DMS153 treated with DMSO at 0.1 percent for 48 hours (cell line): Measurements from ENCODE around the gene IL23R.

Experiments
- DNase-seq: peaks from one replicate; lab custom pipeline; 2025; ENCODE audit not compliant: unreplicated experiment; lab: John Stamatoyannopoulos, UW

The IL23R gene

DNA sequence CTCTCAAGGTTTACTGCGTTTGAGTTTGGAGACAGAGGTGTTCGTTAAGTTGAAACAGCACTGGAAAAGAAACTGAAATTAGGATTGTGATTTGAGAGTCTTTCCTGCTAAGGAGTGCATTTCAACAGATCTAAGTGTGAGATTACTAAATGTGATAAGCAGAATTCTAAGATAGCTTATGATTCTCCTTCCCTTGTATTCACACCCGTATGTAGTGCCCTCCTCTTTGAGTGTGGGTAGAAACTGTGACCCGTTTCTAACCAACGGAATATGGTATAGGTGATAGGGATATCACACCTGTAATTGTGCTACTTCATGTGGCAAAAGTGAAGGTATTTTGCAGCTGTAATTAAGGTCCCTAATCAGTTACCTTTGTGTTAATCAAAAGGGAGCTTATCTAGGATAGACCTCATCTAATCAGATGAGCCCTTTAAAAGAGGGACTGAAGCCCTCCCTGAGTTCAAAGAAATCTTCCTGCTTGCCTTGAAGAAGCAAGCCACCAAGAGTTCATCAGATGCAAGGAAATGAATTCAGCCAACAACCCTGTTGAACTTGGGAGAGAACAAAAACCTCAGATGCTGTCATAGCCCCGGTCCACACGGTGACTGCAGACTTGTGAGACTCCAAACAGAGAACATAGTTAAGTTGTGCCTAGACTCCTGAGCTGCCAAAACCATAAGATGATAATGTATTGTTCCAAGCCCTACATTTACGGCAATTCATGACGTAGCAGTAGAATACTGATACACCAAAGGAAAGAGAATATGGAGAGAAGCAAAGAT is 128.8 kb downstream of the IL23R start:
- no peak for DNase-seq

DNA sequence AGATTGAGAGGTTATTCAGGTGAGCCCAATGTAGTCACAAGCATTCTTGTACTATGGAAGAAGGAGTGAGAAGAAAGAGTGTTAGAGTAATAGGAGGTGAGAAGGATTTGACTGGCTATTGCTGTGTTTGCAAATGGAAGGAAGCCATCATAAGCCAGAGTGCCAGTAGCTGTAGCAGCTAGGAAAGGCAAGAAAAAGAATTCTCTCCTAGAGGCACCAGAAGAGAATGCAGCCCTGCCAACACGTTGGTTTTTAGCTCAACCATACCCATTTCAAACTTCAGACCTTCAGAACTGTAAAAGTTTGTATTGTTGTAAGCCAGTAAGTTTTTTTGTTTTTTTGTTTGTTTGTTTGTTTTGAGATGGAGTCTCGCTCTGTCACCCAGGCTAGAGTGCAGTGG is 132.5 kb downstream of the IL23R start:
- DNase-seq: no peak

DNA sequence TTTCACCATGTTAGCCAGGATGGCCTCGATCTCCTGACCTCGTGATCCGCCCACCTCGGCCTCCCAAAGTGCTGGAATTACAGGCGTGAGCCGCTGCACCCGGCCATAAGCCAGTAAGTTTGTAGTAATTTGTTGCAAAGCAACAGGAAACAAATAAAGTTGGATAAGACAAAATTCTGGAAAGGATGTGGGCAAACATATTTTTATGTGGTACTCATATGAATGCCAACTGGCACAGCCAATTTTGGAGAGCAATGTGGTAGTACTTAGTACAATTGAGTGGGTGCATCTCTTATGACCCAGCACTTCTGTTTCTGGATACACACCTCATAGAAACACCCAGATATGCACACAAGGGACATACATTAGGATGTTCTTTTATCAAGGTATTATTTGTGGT is 133.0 kb downstream of the IL23R start:
- no peak for DNase-seq

DNA sequence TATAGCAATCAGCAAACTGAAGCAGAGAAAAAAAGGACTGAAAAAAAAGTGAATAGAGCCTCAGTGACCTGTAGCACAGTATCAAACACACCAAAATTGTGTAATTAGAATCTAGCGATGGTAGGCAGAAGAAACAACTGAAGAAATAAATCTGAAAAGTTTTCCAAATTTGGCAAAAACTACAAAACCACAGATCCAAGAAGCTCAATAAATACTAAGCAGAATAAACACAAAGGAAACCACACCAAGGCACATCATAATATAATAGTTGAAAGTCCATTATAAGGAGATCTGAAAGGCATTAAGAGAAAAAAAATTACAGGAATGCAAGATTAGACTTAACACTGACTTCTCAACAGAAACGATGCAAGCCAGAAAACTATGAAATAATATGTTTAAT is 134.3 kb downstream of the IL23R start:
- DNase-seq: no peak

DNA sequence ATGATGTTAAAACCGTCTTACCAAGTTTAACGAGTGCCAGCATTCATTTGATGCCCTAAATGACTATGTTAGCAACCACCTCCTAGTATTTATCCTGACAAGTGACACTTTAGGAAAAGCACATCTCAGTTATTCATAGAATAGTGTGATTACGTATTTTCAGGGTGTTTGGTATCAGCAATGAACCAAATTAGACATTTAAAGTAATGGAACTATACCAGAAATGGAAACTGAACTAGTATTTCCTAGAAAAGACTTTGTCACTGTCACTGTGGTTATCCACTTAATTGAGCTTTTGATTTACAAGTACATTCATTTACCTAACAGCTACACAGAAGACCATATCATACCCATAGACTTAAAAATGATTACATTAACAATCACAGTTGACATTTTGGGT is 137.8 kb downstream of the IL23R start:
- no peak for DNase-seq

DNA sequence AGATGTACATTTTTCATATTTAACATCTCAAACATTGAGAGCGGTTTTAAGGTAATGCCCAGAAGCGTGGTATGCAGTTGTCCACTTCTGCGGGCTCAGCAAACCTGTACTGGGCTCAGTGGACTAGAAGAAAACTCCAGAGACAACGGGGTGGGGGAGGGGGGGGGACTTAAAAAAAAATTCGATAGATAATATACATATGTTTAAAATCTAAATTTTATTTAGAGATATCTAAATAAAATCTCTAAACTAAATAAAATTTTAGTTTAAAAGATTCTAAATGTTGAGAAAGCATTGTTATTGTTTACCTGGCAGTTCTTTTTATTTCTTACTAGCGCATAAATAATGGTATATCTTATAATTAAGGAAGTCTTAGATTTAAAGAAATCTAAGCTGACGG is 140.3 kb downstream of the IL23R start:
- no peak for DNase-seq

DNA sequence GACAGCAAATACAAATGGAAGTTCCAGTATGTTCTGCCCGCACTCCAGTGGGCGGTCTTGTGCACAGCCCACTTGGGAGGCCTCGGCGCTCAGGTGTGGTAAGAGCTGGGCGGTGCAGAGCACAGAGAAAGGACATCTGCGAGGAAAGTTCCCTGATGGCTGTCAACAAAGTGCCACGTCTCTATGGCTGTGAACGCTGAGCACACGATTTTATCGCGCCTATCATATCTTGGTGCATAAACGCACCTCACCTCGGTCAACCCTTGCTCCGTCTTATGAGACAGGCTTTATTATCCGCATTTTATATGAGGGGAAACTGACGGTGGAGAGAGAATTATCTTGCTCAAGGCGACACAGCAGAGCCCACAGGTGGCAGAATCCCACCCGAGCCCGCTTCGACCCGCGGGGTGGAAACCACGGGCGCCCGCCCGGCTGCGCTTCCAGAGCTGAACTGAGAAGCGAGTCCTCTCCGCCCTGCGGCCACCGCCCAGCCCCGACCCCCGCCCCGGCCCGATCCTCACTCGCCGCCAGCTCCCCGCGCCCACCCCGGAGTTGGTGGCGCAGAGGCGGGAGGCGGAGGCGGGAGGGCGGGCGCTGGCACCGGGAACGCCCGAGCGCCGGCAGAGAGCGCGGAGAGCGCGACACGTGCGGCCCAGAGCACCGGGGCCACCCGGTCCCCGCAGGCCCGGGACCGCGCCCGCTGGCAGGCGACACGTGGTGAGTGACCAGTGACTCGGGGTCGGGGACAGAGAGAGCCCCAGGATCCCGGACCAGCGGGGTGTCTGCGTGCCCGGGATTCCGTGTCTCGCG is 141.2 kb downstream of the IL23R start, which contains the start of gene IL12RB2:
TSS of gene IL12RB2 (plus strand) at position 623 of the 810 bp plus-strand sequence. CDS start 12,496 bp downstream, outside the sequence.
- DNase-seq: no peak

DNA sequence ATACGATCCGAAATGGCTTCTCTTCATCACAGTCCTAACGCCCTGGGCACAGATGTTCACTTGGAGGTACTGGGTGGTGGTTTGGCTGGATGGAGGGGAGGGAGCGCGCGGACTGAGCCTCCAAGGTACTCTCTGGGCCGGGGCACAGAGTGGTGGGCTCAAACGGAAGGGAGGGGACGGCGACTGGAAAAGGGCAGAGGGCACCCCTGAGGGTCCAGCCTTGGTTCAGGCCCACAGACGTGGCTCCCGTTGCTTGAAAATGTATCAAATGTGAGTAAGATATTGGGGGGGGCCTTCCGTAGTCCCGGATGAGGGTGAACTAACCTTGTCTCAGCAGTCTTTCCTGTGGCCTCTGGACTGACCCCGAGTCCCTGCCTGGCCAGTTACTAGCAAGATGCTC is 141.9 kb downstream of the IL23R start:
- no peak for DNase-seq
